NCI-H2107 treated with DMSO at 0.1 percent for 48 hours (cell line): Measurements from ENCODE around the gene FAM131B.

ENCODE experiments used
- DNase-seq: peaks from one replicate; lab custom pipeline; 2025; ENCODE audit not compliant: unreplicated experiment; lab: John Stamatoyannopoulos, UW

The FAM131B gene

GRCh38 chr7:143325240-143325639 lies 37.3 kb downstream of the FAM131B start:
- no peak for DNase-seq

- DNase-seq, result no peak
Measured at GRCh38 chr7:143323653-143324052, 38.9 kb downstream of the FAM131B start.

DNA sequence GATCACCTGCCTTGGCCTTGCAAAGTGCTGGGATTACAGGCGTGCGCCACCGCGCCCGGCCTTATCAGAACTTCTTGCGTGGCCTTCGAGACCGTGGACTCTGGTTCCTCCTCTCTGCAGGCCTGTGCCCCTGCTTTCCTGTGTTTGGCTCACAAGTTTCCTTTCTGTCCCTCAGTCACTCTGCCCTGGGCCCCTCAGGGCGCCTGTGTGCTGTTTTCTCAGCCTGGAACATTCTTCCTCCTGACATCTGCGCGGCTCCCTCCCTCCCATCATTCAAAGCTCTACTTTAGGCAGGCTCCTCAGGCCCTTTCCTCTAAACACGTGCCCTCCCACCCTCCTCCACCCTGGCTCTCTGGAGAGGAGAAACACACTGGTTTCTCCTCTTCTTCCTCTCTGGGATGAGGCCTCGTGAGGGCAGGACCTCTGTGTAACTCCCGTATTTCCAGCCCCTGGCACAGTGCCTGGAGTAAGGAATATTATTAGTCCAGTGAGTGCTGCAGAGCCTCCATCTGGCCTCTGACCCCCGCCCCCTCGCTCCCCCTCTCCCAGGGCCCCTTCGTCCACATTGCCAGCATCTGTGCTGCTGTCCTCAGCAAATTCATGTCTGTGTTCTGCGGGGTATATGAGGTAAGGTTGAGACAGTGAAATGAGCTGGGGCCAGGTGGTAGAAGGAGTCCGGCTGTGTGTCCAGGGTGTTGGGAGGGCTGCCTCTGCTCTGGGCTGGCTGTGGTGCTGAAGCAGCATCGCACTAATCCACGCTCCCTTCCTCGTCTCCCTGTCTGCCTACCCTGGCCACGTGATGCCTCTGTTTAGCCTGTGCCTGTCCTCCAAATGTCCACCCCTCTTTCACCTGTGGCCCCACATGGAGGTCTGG lies 39.5 kb downstream of the FAM131B start:
- DNase-seq, result no peak

GRCh38 chr7:143321734-143322133 lies 40.8 kb downstream of the FAM131B start:
- DNase-seq, result no peak

GRCh38 chr7:143321242-143321641 lies 41.3 kb downstream of the FAM131B start:
- DNase-seq, result no peak

- DNase-seq, result no peak
Measured at GRCh38 chr7:143320620-143321019, 41.9 kb downstream of the FAM131B start.

DNA sequence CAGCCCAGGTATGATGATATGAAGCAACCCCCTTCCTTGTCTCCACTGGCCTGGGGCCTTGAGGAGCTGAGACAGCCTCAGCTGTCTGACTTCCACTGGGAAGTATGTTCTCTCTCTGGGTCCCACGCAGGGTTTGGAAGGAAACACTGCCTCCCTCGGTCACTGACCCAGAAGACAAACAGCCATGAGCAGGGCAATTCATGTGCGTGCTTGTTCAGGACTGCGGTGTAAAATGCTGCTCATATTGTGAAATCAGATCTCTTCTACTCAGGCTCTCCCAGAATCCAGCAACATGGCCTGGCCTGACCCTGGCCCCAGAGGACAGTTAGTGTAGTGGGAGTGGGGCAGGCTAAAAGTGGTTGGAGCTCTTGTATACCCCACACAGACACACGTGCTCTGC lies 43.9 kb downstream of the FAM131B start:
- DNase-seq, result no peak

- DNase-seq, result no peak
Measured at GRCh38 chr7:143316492-143316891, 46.0 kb downstream of the FAM131B start.

- no peak for DNase-seq
Measured at GRCh38 chr7:143315776-143316175, 46.7 kb downstream of the FAM131B start, which contains the start of gene CLCN1. CLCN1 (plus strand) TSS chr7:143316111; CDS start chr7:143316213, 102 bp downstream.

DNA sequence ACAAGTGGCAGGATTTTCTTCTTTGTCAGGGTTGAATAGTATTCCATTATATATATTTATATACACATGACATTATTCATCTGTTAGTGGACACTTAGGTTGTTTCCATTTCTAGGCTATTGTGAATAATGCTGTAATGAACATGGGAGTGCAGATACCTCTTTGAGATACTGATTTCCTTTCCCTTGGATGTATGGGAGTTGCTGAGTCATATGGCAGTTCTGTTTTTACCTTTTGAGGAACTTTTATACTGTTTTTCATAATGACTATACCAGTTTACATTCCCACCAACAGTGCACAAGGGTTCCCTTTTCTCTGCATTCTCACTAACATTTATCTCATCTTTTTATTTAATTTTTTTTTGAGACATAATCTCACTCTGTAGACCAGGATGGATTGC lies 48.4 kb downstream of the FAM131B start:
- no peak for DNase-seq

DNA sequence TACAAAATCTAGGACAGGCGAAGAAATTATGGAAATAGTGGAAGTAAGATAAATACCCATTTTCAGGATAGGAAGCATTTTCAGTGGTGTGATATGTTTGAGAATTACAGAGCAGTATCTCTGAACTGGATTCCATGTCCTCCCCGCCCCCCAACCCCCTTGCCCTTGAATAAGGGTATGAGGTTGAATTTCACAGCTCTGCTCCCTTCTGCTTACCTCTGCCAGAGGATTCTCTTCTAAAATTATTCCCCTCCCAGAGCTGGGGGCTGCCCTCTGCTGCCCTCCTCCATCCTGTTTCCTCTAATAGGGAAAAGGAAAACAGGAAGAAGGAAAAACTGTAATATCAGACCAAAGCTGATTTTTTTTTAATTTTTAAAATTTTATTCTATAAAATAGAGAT lies 53.9 kb downstream of the FAM131B start:
- DNase-seq, result no peak

GRCh38 chr7:143305423-143306070 lies 57.0 kb downstream of the FAM131B start:
- no peak for DNase-seq

DNA sequence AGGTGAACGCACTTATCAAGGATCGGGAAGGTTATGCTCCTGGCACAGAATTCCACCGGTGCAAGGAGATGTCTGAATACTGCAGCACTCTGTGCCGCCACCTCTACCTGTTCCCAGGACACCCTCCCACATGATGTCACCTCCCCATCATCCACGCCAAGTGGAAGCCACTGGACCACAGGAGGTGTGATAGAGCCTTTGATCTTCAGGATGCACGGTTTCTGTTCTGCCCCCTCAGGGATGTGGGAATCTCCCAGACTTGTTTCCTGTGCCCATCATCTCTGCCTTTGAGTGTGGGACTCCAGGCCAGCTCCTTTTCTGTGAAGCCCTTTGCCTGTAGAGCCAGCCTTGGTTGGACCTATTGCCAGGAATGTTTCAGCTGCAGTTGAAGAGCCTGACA lies 57.6 kb downstream of the FAM131B start:
- DNase-seq, result no peak

DNA sequence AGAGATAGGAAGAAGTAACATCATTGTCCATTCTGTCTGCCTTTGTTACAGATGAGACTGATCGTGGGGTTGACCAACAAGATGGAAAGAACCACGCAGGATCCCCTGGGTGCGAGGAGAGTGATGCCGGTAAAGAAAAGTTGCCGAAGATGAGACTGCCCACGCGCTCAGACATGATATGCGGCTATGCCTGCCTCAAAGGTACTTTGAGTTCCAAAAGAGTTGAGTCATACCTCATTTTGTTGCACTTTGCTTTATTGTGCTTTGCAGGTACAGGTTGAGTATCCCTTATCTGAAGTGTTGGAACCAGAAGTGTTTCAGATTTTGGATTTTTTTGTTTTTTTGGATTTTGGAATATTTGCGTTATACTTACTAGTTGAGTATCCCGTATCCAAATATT lies 58.8 kb downstream of the FAM131B start:
- no peak for DNase-seq
